Uterus (tissue), 4 donors: Measurements from ENCODE around the gene ZFAND3. TPM values are rescaled to one million over a fixed set of nuclear protein-coding genes. Genes with fewer than 3 reads are reported as not detected.

Experiments used
- DNase-seq, 2 donors: peaks; one replicate each; pipeline ENCODE4 v3.0.0-alpha.2; 2019 to 2020
- H3K27ac ChIP-seq, 2 donors: fragments of 200-600 bp; sonication (generic); 1 replicate in 1 of 2; 2 replicates in 1 of 2; pipeline ENCODE4 v1.5.1; 2016 to 2018
- H3K27me3 ChIP-seq, 2 donors: fragments of 200-600 bp; sonication (generic); one replicate each; pipeline ENCODE4 v1.5.1; 2018 to 2019; ENCODE audit warnings: control low read depth in 1 of 2
- H3K36me3 ChIP-seq, 2 donors: fragments of 200-600 bp; sonication (generic); one replicate each; pipeline ENCODE4 v1.5.1; 2019; ENCODE audit warnings: control low read depth in 1 of 2
- H3K4me1 ChIP-seq, 2 donors: fragments of 200-600 bp; sonication (generic); one replicate each; pipeline ENCODE4 v1.5.1; 2018 to 2019; ENCODE audit warnings: control low read depth in 1 of 2
- H3K4me3 ChIP-seq, 2 donors: fragments of 200-600 bp; sonication (generic); 1 replicate in 1 of 2; 2 replicates in 1 of 2; pipeline ENCODE4 v1.5.1; 2018 to 2019; ENCODE audit warnings: mild to moderate bottlenecking in 1 of 2
- H3K9me3 ChIP-seq, 2 donors: fragments of 200-600 bp; sonication (generic); one replicate each; pipeline ENCODE4 v1.5.1; 2019; ENCODE audit warnings: control low read depth in 1 of 2
- POLR2A ChIP-seq, 2 donors: fragments of 450-650 bp; IDR thresholded peaks; one replicate each; pipeline ENCODE4 v1.6.1; 2016; ENCODE audit warnings: antibody characterized with exemption in 2 of 2, mild to moderate bottlenecking in 1 of 2, moderate library complexity in 1 of 2
- intact Hi-C: fragments of 100-400 bp; cut with DNase I; formaldehyde crosslinking; loops from one replicate; pipeline ENCODE4 v1.15.1; 2023; ENCODE audit warnings: low total_unique reads
- total RNA-seq, 4 donors: library from RNA; depleted of rRNA in 3 of 4; stranded (reverse); fragments of >200 nt in 3 of 4; gene quantifications; one replicate each; pipeline versions ENCODE4 v1.1.0 to v1.2.4, GENCODE V29; 2014 to 2023
- TF ChIP-seq, protein P1 (sequence below), 4 experiments: fragments of 200-600 bp in 2 of 4; fragments of 450-650 bp in 2 of 4; sonication (generic) in 2 of 4; IDR thresholded peaks; one replicate each; pipeline ENCODE4 v1.5.1; 2016 to 2019; ENCODE audit warnings: antibody characterized with exemption in 4 of 4, mild to moderate bottlenecking in 2 of 4, moderate library complexity in 1 of 4
- donor health status: DM: yes; HTN: yes; CAD: no.

ZFAND3 gene
- total RNA-seq, 4 donors from 2014 or later: 5.0 to 81.9 (median 54.6) TPM

DNA sequence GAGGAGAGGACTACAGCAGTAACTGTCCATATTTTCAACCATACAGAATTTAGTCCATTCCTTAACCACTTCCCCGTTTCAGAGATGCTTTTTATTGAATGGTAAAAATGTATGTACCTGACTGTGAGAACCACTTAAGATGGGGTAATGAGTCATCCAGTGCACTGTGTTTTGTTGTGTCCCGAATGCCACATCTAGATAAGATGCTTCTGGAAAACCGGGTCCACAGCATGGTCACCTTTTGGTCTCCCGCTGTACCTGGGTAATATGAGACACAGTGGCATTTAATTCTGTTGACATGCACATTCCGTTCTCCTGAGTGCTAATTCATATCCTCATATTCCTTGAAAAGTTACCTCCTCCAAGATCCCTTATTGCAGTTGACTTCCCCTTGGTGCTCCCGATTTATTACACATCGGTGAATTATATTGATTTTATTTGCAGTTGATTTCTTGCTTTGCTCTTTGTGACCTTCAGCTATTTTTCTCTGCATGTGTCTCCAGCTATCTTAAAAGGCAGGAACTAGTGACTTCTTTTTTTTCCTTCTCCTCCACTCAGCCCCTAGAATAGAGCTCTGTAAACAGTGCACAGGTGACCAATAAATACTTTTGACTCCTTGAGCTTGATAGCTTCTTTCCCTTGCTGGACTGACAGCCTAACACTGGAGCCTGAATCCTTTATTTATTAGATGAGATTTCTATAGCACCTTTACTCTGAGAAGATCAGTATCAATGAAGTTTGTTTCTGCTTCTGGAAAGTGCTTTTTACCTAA, 314.6 kb downstream of the ZFAND3 start:
- TF ChIP-seq POLR2A (IDR thresholded peaks at IDR 0.05): no peak
- TF ChIP-seq, protein P1, sequence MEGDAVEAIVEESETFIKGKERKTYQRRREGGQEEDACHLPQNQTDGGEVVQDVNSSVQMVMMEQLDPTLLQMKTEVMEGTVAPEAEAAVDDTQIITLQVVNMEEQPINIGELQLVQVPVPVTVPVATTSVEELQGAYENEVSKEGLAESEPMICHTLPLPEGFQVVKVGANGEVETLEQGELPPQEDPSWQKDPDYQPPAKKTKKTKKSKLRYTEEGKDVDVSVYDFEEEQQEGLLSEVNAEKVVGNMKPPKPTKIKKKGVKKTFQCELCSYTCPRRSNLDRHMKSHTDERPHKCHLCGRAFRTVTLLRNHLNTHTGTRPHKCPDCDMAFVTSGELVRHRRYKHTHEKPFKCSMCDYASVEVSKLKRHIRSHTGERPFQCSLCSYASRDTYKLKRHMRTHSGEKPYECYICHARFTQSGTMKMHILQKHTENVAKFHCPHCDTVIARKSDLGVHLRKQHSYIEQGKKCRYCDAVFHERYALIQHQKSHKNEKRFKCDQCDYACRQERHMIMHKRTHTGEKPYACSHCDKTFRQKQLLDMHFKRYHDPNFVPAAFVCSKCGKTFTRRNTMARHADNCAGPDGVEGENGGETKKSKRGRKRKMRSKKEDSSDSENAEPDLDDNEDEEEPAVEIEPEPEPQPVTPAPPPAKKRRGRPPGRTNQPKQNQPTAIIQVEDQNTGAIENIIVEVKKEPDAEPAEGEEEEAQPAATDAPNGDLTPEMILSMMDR (IDR thresholded peaks at IDR 0.05): no peak
- intact Hi-C loops: no loop called here

DNA sequence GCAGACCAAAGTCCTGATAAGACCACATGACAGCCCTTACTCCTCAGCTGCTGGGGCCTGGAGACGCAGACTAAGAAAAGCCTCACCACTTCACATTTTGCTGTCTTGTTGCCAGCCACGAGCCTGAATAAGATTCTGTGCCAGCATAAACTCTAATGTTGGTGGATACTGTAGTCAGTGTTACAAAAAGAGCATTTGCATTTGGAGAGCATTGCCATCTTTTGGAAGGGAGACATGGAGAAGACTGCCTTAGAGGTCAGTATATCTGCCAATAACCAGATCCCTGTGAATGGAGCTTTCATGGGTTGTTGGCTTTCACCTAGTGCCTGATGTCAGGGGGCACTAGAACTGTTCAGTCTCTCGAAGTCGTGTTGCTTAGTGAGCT, 315.2 kb downstream of the ZFAND3 start:
- intact Hi-C loops: no loop called here
- TF ChIP-seq POLR2A (IDR thresholded peaks at IDR 0.05): no peak
- TF ChIP-seq, protein P1 (IDR thresholded peaks at IDR 0.05): no peak
- no peaks in the 10 kb centered on the region for H3K27me3 ChIP-seq
- no peak overlapping the region for H3K4me3 ChIP-seq
- no peaks in the 10 kb centered on the region for H3K4me1 ChIP-seq
- DNase-seq: no peak
- H3K27ac ChIP-seq: no peak overlapping the region
- H3K36me3 ChIP-seq: no peaks in the 10 kb centered on the region
- H3K9me3 ChIP-seq: no peaks in the 10 kb centered on the region

More for the DNA sequence above, 314.6 kb downstream of the ZFAND3 start:
- DNase-seq: no peak
- no peaks in the 10 kb centered on the region for H3K4me1 ChIP-seq
- no peak overlapping the region for H3K27ac ChIP-seq
- H3K36me3 ChIP-seq: no peaks in the 10 kb centered on the region
- H3K9me3 ChIP-seq: no peaks in the 10 kb centered on the region
- H3K27me3 ChIP-seq: no peaks in the 10 kb centered on the region
- H3K4me3 ChIP-seq: no peak overlapping the region

DNA sequence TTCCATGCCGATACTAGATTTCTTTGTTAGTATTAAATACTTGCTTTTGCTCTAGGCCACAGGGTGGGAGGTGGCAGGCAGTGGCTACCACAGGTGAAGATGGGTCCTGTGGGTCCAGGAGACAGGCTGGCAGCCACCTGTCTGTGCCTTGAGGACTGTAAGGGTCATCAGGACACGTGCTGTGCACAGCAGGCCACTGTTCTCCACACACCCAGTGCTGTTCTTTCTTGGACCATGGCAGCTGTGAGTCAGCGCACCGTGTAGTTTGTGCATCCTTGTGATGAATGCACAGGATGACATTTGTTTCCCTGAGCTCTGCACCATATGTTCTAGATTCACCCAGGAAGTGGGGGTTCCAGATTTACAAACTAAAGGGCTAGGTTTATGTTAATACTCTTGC, 317.0 kb downstream of the ZFAND3 start:
- no peak for DNase-seq
- intact Hi-C loops: no loop called here
- no peak overlapping the region for H3K27ac ChIP-seq
- H3K36me3 ChIP-seq: no peaks in the 10 kb centered on the region
- TF ChIP-seq POLR2A (IDR thresholded peaks at IDR 0.05): no peak
- TF ChIP-seq, protein P1 (IDR thresholded peaks at IDR 0.05): no peak
- no peaks in the 10 kb centered on the region for H3K9me3 ChIP-seq
- H3K27me3 ChIP-seq: no peaks in the 10 kb centered on the region
- H3K4me3 ChIP-seq: no peak overlapping the region
- no peaks in the 10 kb centered on the region for H3K4me1 ChIP-seq

DNA sequence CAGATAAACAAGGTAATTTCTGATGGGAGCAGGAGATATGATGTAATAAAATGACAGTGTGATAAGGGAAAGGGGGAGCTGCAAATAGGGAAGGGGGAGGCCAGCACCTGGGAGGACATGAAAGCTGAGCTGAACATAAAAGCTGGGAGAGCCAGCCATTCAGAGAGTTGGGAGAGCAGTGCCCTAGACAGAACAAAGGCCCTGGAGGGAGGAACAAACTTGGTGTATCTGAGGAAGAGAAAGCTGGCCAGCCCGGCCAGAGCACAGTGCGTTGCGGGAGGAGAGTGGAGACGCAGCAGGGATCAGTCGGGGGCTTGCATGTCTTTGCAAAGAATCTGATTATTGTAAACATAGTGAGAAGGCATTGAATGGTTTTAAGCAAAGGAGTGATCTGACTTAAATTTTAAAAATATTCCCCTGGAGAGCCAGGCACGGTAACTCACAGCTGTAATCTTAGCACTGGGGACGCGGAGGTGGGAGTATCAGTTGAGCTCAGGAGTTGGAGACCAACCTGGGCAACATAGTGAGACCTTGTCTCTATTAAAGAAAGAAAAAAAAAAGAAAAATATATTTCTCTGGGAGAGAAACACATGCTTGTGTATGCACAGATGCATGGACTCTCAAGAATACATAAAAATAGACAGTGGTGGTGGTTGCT, 318.2 kb downstream of the ZFAND3 start:
- DNase-seq: no peak
- no peaks in the 10 kb centered on the region for H3K27me3 ChIP-seq
- no peaks in the 10 kb centered on the region for H3K4me1 ChIP-seq
- intact Hi-C loops: no loop called here
- no peak overlapping the region for H3K27ac ChIP-seq
- H3K9me3 ChIP-seq: no peaks in the 10 kb centered on the region
- H3K36me3 ChIP-seq: no peaks in the 10 kb centered on the region
- TF ChIP-seq, protein P1 (IDR thresholded peaks at IDR 0.05): no peak
- no peak for TF ChIP-seq POLR2A (IDR thresholded peaks at IDR 0.05)
- H3K4me3 ChIP-seq: no peak overlapping the region

DNA sequence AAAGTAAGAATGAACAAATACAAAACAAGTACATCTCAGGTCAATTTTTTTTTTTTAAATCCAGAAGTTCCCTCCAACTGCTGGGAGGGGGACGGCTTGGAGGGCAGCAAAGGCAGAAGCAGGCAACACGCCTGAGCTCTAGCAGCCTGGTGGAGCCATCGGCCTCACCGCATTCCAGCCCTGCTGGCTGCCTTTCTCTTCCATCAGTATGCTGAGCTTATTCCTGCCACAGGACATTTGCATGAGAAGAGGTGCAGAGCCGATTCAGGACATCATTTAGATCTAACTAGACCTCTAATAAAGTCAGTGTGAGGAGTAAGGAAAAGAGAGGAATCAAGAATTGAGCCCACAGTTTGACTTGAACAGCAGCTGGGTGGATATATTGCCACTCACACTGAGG, 318.8 kb downstream of the ZFAND3 start:
- Histone ChIP-seq H3K9me3 (no peaks in the 10 kb centered on the region), H3K36me3 (no peaks in the 10 kb centered on the region), H3K27ac (no peak overlapping the region), H3K4me1 (no peaks in the 10 kb centered on the region), H3K27me3 (no peaks in the 10 kb centered on the region), H3K4me3 (no peak overlapping the region)
- DNase-seq: no peak
- intact Hi-C loops: no loop called here
- TF ChIP-seq, protein P1 (IDR thresholded peaks at IDR 0.05): no peak
- no peak for TF ChIP-seq POLR2A (IDR thresholded peaks at IDR 0.05)
